ENCODE measurements around the gene STX8. TPM values are rescaled to one million over a fixed set of nuclear protein-coding genes. Genes with fewer than 3 reads are reported as not detected.

Gene STX8
- total RNA-seq, 1 experiment from 2014 or later = 38.8 TPM

DNA sequence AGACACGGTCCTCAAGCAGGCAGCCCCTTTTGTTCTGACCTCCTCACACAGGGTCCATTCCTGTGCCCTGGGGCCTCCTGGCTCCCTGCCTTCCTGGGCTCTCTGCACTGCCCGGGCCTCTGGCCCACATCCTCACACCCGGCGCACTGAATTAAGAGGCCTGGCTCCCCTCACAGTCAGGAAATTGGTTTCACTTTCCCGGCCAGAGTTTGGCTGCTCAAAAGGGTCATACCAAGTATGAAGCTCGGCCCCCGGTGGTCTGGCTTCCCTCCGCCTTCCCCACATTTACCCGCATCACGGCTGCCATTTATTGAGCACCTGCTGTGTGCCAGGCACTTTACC is 334.3 kb downstream of the STX8 start:
- ATAC-seq = no peak
- BruUV-seq (replicated peaks) = no TSS peak
- Histone ChIP-seq H3K79me2 (ENCODE audit: insufficient read depth, low read length) (no peaks in the 10 kb centered on the region), H3K4me2 (ENCODE audit: low read length) (no peak overlapping the region), H3K9ac (ENCODE audit: low read length) (no peak overlapping the region), H4K20me1 (ENCODE audit: insufficient read depth) (no peaks in the 10 kb centered on the region), H3K4me3 (replicated peaks in 1 of 2; ENCODE audit: low read depth in 1 of 2, low read length in 2 of 2) (no peak overlapping the region), H3K4me1 (ENCODE audit: control insufficient read depth in 1 of 2, insufficient read depth in 2 of 2, low read length in 2 of 2) (peaks cover 13 to 16% of the 10 kb centered on the region in 2 experiments), H2AFZ (ENCODE audit: low read depth, low read length, poor library complexity, severe bottlenecking) (no peak overlapping the region), H3K36me3 (ENCODE audit: control insufficient read depth in 1 of 2, insufficient read depth in 2 of 2, low read length in 2 of 2) (no peaks in the 10 kb centered on the region), H3K9me2 (ENCODE audit: insufficient read depth) (no peaks in the 10 kb centered on the region), H3K27me3 (ENCODE audit: insufficient read depth, low read length) (no peaks in the 10 kb centered on the region), H3K27ac (ENCODE audit: low read depth, low read length) (no peak overlapping the region), H3K9me3 (ENCODE audit: control insufficient read depth in 1 of 2, insufficient read depth in 1 of 2, low read depth in 1 of 2, low read length in 2 of 2) (no peaks in the 10 kb centered on the region)
- TF ChIP-seq, protein P1, sequence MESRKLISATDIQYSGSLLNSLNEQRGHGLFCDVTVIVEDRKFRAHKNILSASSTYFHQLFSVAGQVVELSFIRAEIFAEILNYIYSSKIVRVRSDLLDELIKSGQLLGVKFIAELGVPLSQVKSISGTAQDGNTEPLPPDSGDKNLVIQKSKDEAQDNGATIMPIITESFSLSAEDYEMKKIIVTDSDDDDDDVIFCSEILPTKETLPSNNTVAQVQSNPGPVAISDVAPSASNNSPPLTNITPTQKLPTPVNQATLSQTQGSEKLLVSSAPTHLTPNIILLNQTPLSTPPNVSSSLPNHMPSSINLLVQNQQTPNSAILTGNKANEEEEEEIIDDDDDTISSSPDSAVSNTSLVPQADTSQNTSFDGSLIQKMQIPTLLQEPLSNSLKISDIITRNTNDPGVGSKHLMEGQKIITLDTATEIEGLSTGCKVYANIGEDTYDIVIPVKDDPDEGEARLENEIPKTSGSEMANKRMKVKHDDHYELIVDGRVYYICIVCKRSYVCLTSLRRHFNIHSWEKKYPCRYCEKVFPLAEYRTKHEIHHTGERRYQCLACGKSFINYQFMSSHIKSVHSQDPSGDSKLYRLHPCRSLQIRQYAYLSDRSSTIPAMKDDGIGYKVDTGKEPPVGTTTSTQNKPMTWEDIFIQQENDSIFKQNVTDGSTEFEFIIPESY (IDR thresholded peaks at IDR 0.05; ENCODE audit: extremely low read depth, insufficient replicate concordance, low read length) = no peak
- no peak for TF ChIP-seq SIN3A (IDR thresholded peaks at IDR 0.05; ENCODE audit: low read depth)
- TF ChIP-seq, protein P2, sequence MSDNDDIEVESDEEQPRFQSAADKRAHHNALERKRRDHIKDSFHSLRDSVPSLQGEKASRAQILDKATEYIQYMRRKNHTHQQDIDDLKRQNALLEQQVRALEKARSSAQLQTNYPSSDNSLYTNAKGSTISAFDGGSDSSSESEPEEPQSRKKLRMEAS (IDR thresholded peaks at IDR 0.05) = no peak
- no peak for TF ChIP-seq POLR2A (IDR thresholded peaks at IDR 0.05; ENCODE audit: borderline replicate concordance, extremely low read depth, insufficient read depth, insufficient read length)
- TF ChIP-seq EZH2phosphoT487 (IDR thresholded peaks at IDR 0.05; ENCODE audit: borderline replicate concordance) = no peak
- no peak for TF ChIP-seq POLR2AphosphoS5 (IDR thresholded peaks at IDR 0.05; ENCODE audit: low read depth, low read length)
- TF ChIP-seq TCF7L2 (IDR thresholded peaks at IDR 0.05; ENCODE audit: borderline replicate concordance, extremely low read depth, insufficient read depth, insufficient read length) = no peak
- TF ChIP-seq EZH2 (IDR thresholded peaks at IDR 0.05) = no peak
- no peak for TF ChIP-seq CBX3 (IDR thresholded peaks at IDR 0.05; ENCODE audit: low read depth)
- no peak for TF ChIP-seq YY1 (IDR thresholded peaks at IDR 0.05; ENCODE audit: extremely low read depth, insufficient replicate concordance, low read depth, low read length)
- no peak for TF ChIP-seq ZNF274 (IDR thresholded peaks at IDR 0.05; ENCODE audit: low read depth, low read length)
- TF ChIP-seq RAD21 (IDR thresholded peaks at IDR 0.05; ENCODE audit: low read depth) = no peak
- TF ChIP-seq, protein P3, sequence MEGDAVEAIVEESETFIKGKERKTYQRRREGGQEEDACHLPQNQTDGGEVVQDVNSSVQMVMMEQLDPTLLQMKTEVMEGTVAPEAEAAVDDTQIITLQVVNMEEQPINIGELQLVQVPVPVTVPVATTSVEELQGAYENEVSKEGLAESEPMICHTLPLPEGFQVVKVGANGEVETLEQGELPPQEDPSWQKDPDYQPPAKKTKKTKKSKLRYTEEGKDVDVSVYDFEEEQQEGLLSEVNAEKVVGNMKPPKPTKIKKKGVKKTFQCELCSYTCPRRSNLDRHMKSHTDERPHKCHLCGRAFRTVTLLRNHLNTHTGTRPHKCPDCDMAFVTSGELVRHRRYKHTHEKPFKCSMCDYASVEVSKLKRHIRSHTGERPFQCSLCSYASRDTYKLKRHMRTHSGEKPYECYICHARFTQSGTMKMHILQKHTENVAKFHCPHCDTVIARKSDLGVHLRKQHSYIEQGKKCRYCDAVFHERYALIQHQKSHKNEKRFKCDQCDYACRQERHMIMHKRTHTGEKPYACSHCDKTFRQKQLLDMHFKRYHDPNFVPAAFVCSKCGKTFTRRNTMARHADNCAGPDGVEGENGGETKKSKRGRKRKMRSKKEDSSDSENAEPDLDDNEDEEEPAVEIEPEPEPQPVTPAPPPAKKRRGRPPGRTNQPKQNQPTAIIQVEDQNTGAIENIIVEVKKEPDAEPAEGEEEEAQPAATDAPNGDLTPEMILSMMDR (IDR thresholded peaks at IDR 0.05 in 2 of 3, conservative IDR thresholded peaks at IDR 0.05 in 1 of 3; ENCODE audit: borderline replicate concordance in 1 of 3, insufficient read depth in 1 of 3, low read depth in 2 of 3, low read length in 2 of 3) = no peak
- no peak for TF ChIP-seq FOSL1 (IDR thresholded peaks at IDR 0.05; ENCODE audit: low read depth)
- TF ChIP-seq, protein P4, sequence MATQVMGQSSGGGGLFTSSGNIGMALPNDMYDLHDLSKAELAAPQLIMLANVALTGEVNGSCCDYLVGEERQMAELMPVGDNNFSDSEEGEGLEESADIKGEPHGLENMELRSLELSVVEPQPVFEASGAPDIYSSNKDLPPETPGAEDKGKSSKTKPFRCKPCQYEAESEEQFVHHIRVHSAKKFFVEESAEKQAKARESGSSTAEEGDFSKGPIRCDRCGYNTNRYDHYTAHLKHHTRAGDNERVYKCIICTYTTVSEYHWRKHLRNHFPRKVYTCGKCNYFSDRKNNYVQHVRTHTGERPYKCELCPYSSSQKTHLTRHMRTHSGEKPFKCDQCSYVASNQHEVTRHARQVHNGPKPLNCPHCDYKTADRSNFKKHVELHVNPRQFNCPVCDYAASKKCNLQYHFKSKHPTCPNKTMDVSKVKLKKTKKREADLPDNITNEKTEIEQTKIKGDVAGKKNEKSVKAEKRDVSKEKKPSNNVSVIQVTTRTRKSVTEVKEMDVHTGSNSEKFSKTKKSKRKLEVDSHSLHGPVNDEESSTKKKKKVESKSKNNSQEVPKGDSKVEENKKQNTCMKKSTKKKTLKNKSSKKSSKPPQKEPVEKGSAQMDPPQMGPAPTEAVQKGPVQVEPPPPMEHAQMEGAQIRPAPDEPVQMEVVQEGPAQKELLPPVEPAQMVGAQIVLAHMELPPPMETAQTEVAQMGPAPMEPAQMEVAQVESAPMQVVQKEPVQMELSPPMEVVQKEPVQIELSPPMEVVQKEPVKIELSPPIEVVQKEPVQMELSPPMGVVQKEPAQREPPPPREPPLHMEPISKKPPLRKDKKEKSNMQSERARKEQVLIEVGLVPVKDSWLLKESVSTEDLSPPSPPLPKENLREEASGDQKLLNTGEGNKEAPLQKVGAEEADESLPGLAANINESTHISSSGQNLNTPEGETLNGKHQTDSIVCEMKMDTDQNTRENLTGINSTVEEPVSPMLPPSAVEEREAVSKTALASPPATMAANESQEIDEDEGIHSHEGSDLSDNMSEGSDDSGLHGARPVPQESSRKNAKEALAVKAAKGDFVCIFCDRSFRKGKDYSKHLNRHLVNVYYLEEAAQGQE (IDR thresholded peaks at IDR 0.05; ENCODE audit: low read depth) = no peak
- no peak for TF ChIP-seq SP1 (IDR thresholded peaks at IDR 0.05; ENCODE audit: low read depth)
- TF ChIP-seq ELF1 (IDR thresholded peaks at IDR 0.05; ENCODE audit: borderline replicate concordance, low read depth) = no peak
- TF ChIP-seq CEBPB (IDR thresholded peaks at IDR 0.05; ENCODE audit: low read depth) = no peak
- TF ChIP-seq EGR1 (IDR thresholded peaks at IDR 0.05; ENCODE audit: low read depth) = no peak
- no peak for TF ChIP-seq ZFX (IDR thresholded peaks at IDR 0.05)
- POLR2A ChIA-PET = no interaction called here
- CTCF ChIA-PET = no interaction called here
- RAD21 ChIA-PET (ENCODE audit: low non-redundant PET in 1 of 2, low total read pairs in 2 of 2, uncharacterized antibody in 2 of 2, unreplicated experiment in 2 of 2) = no interaction called here
- DNase-seq (ENCODE audit: low read depth, low spot score) = no peak
- intact Hi-C loops (cut with micrococcal nuclease) = no loop called here
